Activated CD4-positive, alpha-beta T cell treated with anti-CD3 and anti-CD28 coated beads for 24 hours (primary cell): ENCODE data around the gene STRN.
"Not testable (repeated sequence)": the region's sequence is repeated elsewhere in the genome, so short reads cannot be mapped to it uniquely, and the experiment has no call there.

Experiments used
- DNase-seq, 2 donors: peaks; one replicate each; pipeline ENCODE4 v3.0.0-alpha.2; 2020; ENCODE audit warnings: low read depth in 2 of 2

STRN gene

GRCh38 chr2:36906277-36906676, 60.1 kb downstream of the STRN start:
- DNase-seq, result no peak

GRCh38 chr2:36904636-36905035, 61.7 kb downstream of the STRN start:
- DNase-seq, result no peak

GRCh38 chr2:36902385-36903120, 63.8 kb downstream of the STRN start:
- DNase-seq, result no peak

- no peak for DNase-seq
Measured at GRCh38 chr2:36892805-36893204, 73.5 kb downstream of the STRN start.

GRCh38 chr2:36889795-36890194, 76.5 kb downstream of the STRN start:
- DNase-seq, result no peak

- DNase-seq, result not testable (repeated sequence)
Measured at GRCh38 chr2:36887095-36887494, 79.2 kb downstream of the STRN start.

GRCh38 chr2:36886664-36887063, 79.7 kb downstream of the STRN start:
- no peak for DNase-seq

DNA sequence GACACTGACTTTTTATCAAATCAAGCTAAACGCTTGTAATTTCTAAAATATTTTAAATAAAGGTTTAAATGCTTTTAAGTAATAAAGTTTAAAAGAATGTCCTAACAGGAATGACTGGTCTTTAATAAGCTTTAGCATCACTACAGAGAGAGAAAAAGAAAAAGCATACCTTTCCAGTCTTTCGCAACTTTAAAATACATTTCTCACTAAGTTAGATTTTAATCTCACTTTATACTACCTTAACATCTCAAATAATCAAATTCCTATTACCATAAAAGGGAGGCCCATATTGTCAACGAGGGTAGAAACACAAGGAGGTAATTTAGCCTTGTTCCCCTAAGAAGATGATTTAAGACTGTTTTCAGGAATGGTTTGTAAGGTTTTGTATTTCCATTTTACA, 80.7 kb downstream of the STRN start:
- DNase-seq, result no peak

DNA sequence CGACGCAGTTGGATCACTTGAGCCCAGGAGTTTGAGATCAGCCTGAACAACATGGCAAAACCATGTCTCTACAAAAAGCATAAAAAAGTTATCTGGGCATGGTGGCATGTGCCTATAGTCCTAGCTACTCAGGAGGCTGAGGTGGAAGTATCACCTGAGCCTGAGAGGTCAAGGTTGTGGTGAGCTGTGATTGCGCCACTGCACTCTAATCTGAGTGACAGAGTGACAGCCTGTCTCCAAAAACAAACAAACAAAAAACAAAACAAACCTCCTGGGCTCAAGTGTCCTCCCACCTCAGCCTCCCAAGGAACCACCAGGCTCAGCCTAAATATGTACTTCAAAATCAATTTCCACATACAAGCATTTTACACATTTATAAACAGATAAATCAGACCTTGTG, 83.8 kb downstream of the STRN start:
- DNase-seq, result no peak

DNA sequence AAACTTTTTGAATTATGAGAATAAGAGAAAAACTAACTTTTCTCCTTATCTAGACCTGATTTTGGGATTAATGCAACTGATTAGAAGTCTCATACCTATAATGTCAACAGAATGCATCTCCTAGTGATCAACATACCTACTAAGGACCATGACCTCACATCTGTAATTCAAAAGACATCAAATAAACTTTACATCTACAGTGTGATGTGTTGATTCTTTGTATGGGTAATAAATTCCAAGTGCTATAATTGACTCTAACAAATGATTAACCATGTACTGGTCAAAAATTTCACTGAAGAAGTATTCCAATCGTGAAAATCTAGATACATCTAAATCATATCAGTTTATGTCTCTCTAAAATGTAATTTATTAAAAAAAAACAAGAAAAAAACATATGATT, 84.5 kb downstream of the STRN start:
- DNase-seq, result no peak

- DNase-seq, result no peak
Measured at GRCh38 chr2:36878429-36878828, 87.9 kb downstream of the STRN start.

DNA sequence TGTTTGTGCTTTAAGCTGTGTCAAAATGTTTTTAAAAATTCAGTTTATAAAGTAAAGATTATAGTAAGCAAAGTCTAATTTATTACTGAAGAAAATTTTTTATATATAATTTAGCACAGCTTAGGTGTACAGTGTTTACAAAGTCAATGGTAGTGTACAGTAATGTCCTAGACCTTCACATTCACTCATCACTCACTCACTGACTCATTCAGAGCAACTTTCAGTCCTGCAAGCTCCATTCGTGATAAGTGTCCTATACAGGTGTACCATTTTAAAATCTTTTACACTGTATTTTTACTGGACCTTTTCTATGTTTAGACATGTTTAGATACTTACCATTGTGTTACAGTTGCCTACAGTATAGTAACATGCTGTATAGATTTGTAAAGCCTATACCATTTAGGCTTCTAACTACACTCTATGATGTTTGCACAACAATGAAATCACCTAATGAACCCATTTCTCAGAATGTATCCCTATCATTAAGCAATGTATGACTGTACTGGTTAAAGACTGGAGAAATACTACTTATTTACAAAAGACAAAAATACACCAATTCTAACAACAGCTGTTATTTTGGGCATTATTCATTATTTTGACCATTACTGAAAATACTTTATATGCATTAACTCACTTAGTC, 95.1 kb downstream of the STRN start:
- no peak for DNase-seq

DNA sequence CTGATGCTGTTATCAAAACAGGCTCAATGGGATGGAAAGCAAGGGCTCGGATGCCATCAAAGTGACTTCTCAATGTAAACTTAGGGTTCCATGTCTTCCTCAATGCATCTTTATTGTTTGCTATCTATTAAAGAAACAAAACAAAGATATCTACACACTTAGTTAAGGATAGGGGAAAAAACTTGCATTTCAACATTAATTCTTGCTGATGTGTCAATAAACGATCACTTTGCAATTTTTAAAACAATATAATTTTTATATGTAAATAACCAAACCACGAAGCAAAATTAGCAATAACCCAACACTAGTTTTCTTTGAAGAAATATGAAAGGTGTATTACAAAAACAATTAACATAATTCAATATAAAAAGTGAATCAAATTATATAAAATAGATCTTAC, 96.7 kb downstream of the STRN start:
- no peak for DNase-seq

GRCh38 chr2:36861896-36862295, 104.4 kb downstream of the STRN start:
- no peak for DNase-seq

GRCh38 chr2:36859366-36859792, 107.0 kb downstream of the STRN start:
- no peak for DNase-seq

DNA sequence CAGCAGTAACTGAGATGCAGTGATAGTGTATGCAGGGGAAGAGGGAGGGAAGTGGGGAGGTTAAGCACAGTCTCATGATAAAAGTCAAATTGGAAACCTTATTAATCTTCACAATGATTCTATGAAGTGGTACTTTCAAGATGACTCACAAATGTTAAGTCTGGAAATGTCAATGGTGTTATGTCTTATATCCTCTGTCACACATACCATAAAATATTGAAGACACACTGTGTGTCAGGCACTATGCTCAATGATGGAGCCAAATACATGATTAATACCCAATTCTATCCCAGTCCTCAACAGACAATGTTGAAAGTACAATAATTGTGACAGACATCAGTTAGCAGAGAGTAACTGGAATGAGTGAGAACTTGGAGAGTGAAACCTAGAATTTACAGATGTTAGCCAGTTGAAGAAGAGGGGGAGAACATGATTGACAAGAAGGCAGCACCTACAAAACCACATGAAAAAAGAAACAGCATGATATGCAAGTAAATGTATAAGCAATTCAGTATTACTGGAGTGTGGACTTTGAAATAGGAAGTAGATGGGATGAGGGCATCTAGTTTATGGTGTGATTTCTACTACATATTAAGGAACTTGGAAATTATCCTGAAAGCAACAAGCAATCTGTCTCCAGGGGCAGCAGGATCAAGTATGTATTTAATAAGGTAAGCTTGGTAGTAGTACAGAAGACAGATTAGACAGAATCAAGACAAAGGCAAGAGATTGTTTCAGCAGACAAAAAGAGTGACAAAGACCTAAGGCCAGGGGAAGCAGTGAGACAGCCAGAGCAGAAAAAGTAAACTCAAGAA, 107.6 kb downstream of the STRN start:
- no peak for DNase-seq

GRCh38 chr2:36857713-36858112, 108.6 kb downstream of the STRN start:
- DNase-seq, result no peak

GRCh38 chr2:36855429-36855828, 110.9 kb downstream of the STRN start:
- no peak for DNase-seq

- DNase-seq, result no peak
Measured at GRCh38 chr2:36854241-36854640, 112.1 kb downstream of the STRN start.

- DNase-seq, result no peak
Measured at GRCh38 chr2:36849265-36849664, 117.1 kb downstream of the STRN start.

GRCh38 chr2:36843838-36844237, 122.5 kb downstream of the STRN start:
- no peak for DNase-seq

DNA sequence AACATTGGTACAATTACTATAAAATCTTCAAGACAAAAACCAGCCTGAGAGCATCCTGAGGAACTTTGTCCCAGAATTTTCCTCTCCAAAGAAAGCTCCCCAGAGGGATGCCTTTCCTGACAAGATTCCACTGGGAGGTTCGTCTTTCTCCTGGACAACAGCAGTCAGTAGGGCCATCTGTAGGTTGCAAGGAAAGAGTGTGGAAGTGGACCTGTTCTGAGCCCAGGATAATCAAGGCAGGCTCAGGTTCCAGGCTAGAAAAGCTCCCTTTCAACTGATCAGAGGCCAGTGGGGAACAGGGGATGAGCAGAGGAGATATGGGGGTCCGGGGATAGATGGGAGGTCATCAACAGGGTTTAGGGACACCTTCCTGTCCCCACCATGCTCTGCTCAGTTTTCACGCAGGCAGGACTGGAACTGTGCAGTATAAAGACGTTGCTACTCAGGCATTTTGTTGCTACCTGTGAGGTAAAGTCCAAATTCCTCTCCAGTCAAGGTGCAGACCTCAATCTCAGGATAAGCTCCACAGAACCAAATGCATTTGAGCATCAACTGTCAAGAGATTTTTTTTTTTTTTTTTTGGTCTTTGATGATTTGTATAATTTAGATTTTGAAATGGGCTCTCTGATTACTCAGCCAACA, 126.2 kb downstream of the STRN start:
- no peak for DNase-seq
